SU-DHL-6 (cell line): ENCODE results near the gene H19.

Experiments used
- H2AFZ ChIP-seq: fragments of 200-600 bp; sonication (generic); 2 replicates; pipeline ENCODE4 v1.6.1; 2014; ENCODE audit warnings: low read depth, mild to moderate bottlenecking, moderate library complexity, mixed read lengths, antibody characterized with exemption, low read length; ENCODE audit not compliant: severe bottlenecking
- H3F3A ChIP-seq: fragments of 200-600 bp; shearing (Covaris generic); 2 replicates; pipeline ENCODE4 v1.6.0; 2016; ENCODE audit warnings: antibody characterized with exemption, mild to moderate bottlenecking; ENCODE audit not compliant: insufficient read depth
- H3K27ac ChIP-seq: fragments of 200-600 bp; sonication (generic); 2 replicates; pipeline ENCODE4 v1.5.1; 2016; ENCODE audit warnings: low read depth, mild to moderate bottlenecking, low read length, moderate library complexity, mixed read lengths
- H3K27me3 ChIP-seq: fragments of 200-600 bp; sonication (generic), shearing (Covaris generic); 2 replicates; pipeline ENCODE4 v1.6.0; 2014; ENCODE audit warnings: mild to moderate bottlenecking, low read length
- H3K36me3 ChIP-seq: fragments of 200-600 bp; sonication (generic); 2 replicates; pipeline ENCODE4 v1.6.1; 2014; ENCODE audit warnings: mild to moderate bottlenecking, low read length, mixed read lengths
- H3K4me2 ChIP-seq: fragments of 300-600, 200-600 bp; shearing (Covaris generic), sonication (generic); 2 replicates; pipeline ENCODE4 v1.6.0; 2014; ENCODE audit warnings: low read length, low read depth, mild to moderate bottlenecking; ENCODE audit not compliant: poor library complexity, severe bottlenecking
- H3K4me3 ChIP-seq: fragments of 200-600 bp; sonication (generic); 2 replicates; pipeline ENCODE4 v1.5.1; 2014; ENCODE audit warnings: antibody characterized with exemption, low read length, mild to moderate bottlenecking, mixed read lengths; ENCODE audit not compliant: insufficient read depth, poor library complexity, severe bottlenecking
- H3K79me2 ChIP-seq: fragments of 200-600 bp; sonication (generic); 2 replicates; pipeline ENCODE4 v1.6.1; 2014; ENCODE audit warnings: mild to moderate bottlenecking, low read length, moderate library complexity; ENCODE audit not compliant: insufficient read depth
- H3K9ac ChIP-seq: fragments of 200-600 bp; sonication (generic); 2 replicates; pipeline ENCODE4 v1.7.0; 2014; ENCODE audit warnings: mild to moderate bottlenecking, low read length
- H3K9me2 ChIP-seq: fragments of 200-600 bp; sonication (generic); replicated peaks from 2 replicates; pipeline ENCODE4 v1.6.1; 2014; ENCODE audit warnings: low read length; ENCODE audit not compliant: insufficient read depth
- H3K9me3 ChIP-seq: fragments of 200-600 bp; sonication (generic); 2 replicates; pipeline ENCODE4 v1.6.1; 2014; ENCODE audit warnings: low read length, mixed read lengths; ENCODE audit not compliant: insufficient read depth
- H4K20me1 ChIP-seq: fragments of 200-600 bp; sonication (generic); 2 replicates; pipeline ENCODE4 v1.6.1; 2014; ENCODE audit warnings: low read depth, mild to moderate bottlenecking, antibody characterized with exemption, low read length, moderate library complexity, mixed read lengths
- CTCF ChIP-seq: fragments of 200-600 bp; sonication (generic); IDR thresholded peaks from one replicate; pipeline ENCODE4 v1.5.1; 2017; ENCODE audit warnings: antibody characterized with exemption, mild to moderate bottlenecking, low read length, moderate library complexity; ENCODE audit not compliant: insufficient read depth, poor library complexity, severe bottlenecking
- EZH2phosphoT487 ChIP-seq: fragments of 200-600 bp; sonication (generic), shearing (Covaris generic); conservative IDR thresholded peaks from 2 replicates; pipeline ENCODE4 v1.6.1; 2018; ENCODE audit warnings: mild to moderate bottlenecking, antibody characterized with exemption, low read length, moderate library complexity, mixed read lengths

The H19 gene

GRCh38 chr11:1970956-1971355, 26.7 kb downstream of the H19 start:
- H3K9ac ChIP-seq: no peak overlapping the region
- H3K27ac ChIP-seq: no peak overlapping the region
- H3K27me3 ChIP-seq: no peaks in the 10 kb centered on the region
- no peaks in the 10 kb centered on the region for H3K36me3 ChIP-seq
- H3F3A ChIP-seq: no peaks in the 10 kb centered on the region
- no peaks in the 10 kb centered on the region for H3K9me2 ChIP-seq
- no peak overlapping the region for H3K4me2 ChIP-seq
- H3K9me3 ChIP-seq: no peaks in the 10 kb centered on the region
- H4K20me1 ChIP-seq: no peaks in the 10 kb centered on the region
- H3K79me2 ChIP-seq: no peaks in the 10 kb centered on the region
- TF ChIP-seq EZH2phosphoT487 (no peak), CTCF (no peak)
- H3K4me3 ChIP-seq: no peak overlapping the region
- no peak overlapping the region for H2AFZ ChIP-seq

- TF ChIP-seq CTCF: no peak
- TF ChIP-seq EZH2phosphoT487: no peak
These were observed 27.9 kb downstream of the H19 start for GRCh38 chr11:1969776-1970175.

GRCh38 chr11:1969035-1969434, 28.6 kb downstream of the H19 start:
- TF ChIP-seq EZH2phosphoT487 (no peak), CTCF (no peak)
- Histone ChIP-seq H3K4me3 (no peak overlapping the region), H4K20me1 (no peaks in the 10 kb centered on the region), H3K27ac (no peak overlapping the region), H3K9ac (no peak overlapping the region), H3K4me2 (no peak overlapping the region), H3K9me3 (no peaks in the 10 kb centered on the region), H2AFZ (no peak overlapping the region), H3K79me2 (no peaks in the 10 kb centered on the region), H3K27me3 (no peaks in the 10 kb centered on the region), H3K36me3 (no peaks in the 10 kb centered on the region), H3K9me2 (no peaks in the 10 kb centered on the region), H3F3A (no peaks in the 10 kb centered on the region)

More at GRCh38 chr11:1969776-1970175, 27.9 kb downstream of the H19 start:
- Histone ChIP-seq H3K79me2 (no peaks in the 10 kb centered on the region), H2AFZ (no peak overlapping the region), H3F3A (no peaks in the 10 kb centered on the region), H3K27ac (no peak overlapping the region), H3K9ac (no peak overlapping the region), H3K27me3 (no peaks in the 10 kb centered on the region), H3K36me3 (no peaks in the 10 kb centered on the region), H3K4me3 (no peak overlapping the region), H3K9me2 (no peaks in the 10 kb centered on the region), H3K9me3 (no peaks in the 10 kb centered on the region), H3K4me2 (no peak overlapping the region), H4K20me1 (no peaks in the 10 kb centered on the region)
